ENCODE results near the gene S1PR3. TPM values are rescaled to one million over a fixed set of nuclear protein-coding genes. Genes with fewer than 3 reads are reported as not detected.

The S1PR3 gene
- total and polyA plus RNA-seq, 2 donors (not counting 3 experiments of a cell fraction or from before 2014, with no cell fraction given) = 12.5 to 25.8 TPM

DNA sequence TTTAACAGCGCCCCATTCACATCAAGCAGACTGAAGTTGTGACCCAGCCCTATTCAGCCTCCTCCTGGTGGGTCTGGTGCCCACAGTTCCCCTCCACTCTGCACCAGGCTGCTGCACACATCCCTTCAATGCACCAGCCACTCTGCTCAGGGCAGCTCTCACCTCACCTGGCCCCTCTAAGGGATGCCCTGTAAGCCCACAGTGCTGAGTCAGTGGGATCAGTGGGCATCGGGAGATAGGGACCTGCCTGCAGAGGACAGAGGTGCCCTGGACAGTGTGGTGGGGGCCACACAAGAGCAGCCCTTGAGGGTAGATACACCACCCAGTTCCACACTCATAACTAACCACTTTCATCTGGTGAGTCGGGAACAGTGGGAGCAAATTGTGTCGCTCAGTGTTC, 38.3 kb upstream of the S1PR3 start:
- Histone ChIP-seq H3K4me2 (ENCODE audit: insufficient read depth, low read length) (no peak overlapping the region), H4K20me1 (replicated peaks; ENCODE audit: control insufficient read depth, extremely low read depth, insufficient read depth, low read length) (no peaks in the 10 kb centered on the region), H3K36me3 (ENCODE audit: control insufficient read depth in 2 of 2, extremely low read depth in 1 of 2, insufficient read depth in 2 of 2, low read length in 2 of 2) (no peaks in the 10 kb centered on the region), H3K9me3 (replicated peaks; ENCODE audit: control insufficient read depth, insufficient read depth, low read length) (no peaks in the 10 kb centered on the region), H3K4me3 (replicated peaks in 1 of 3; ENCODE audit: insufficient read depth in 1 of 3, low read depth in 1 of 3, low read length in 3 of 3) (no peak overlapping the region), H3K4me1 (ENCODE audit: control insufficient read depth, extremely low read depth, insufficient read depth, low read length) (no peaks in the 10 kb centered on the region), H3K27me3 (ENCODE audit: control insufficient read depth in 2 of 2, insufficient read depth in 2 of 2, low read length in 2 of 2) (peaks cover 0 to 4% of the 10 kb centered on the region in 2 experiments), H3K9me1 (replicated peaks; ENCODE audit: control insufficient read depth, extremely low read depth, insufficient read depth, low read length) (no peaks in the 10 kb centered on the region), H3K79me2 (ENCODE audit: control insufficient read depth, insufficient read depth, low read length) (no peaks in the 10 kb centered on the region), H2AFZ (ENCODE audit: low read depth, low read length) (no peak overlapping the region), H3K27ac (ENCODE audit: insufficient read depth, low read depth, low read length) (no peak overlapping the region), H3K9ac (replicated peaks; ENCODE audit: extremely low read depth, insufficient read depth, low read length) (no peak overlapping the region)
- intact Hi-C loops (cut with micrococcal nuclease) (no loop called here), dilution Hi-C loops (cut with MboI; ENCODE audit: extremely low pct_ligation_motif_present, low sequenced_read_pairs) (no loop called here)
- FAIRE-seq = no peak
- BruUV-seq (replicated peaks) = no TSS peak
- CTCF ChIA-PET = interaction anchor here (1.2 to 1.5 kb wide), 2 partner anchors 38 to 171 kb away, joined by 3 to 6 read pairs; partner anchors contain the start of gene S1PR3
- no peak for TF ChIP-seq JUN (IDR thresholded peaks at IDR 0.05; ENCODE audit: borderline replicate concordance, insufficient read depth, insufficient read length, low read depth)
- TF ChIP-seq POLR2A (IDR thresholded peaks at IDR 0.05; ENCODE audit: low read depth, low read length) = no peak
- TF ChIP-seq EZH2 (IDR thresholded peaks at IDR 0.05; ENCODE audit: borderline replicate concordance, low read depth, low read length, severe bottlenecking) = no peak
- TF ChIP-seq, protein P1, sequence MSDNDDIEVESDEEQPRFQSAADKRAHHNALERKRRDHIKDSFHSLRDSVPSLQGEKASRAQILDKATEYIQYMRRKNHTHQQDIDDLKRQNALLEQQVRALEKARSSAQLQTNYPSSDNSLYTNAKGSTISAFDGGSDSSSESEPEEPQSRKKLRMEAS (IDR thresholded peaks at IDR 0.05; ENCODE audit: insufficient read depth, insufficient read length) = no peak
- TF ChIP-seq, protein P2, sequence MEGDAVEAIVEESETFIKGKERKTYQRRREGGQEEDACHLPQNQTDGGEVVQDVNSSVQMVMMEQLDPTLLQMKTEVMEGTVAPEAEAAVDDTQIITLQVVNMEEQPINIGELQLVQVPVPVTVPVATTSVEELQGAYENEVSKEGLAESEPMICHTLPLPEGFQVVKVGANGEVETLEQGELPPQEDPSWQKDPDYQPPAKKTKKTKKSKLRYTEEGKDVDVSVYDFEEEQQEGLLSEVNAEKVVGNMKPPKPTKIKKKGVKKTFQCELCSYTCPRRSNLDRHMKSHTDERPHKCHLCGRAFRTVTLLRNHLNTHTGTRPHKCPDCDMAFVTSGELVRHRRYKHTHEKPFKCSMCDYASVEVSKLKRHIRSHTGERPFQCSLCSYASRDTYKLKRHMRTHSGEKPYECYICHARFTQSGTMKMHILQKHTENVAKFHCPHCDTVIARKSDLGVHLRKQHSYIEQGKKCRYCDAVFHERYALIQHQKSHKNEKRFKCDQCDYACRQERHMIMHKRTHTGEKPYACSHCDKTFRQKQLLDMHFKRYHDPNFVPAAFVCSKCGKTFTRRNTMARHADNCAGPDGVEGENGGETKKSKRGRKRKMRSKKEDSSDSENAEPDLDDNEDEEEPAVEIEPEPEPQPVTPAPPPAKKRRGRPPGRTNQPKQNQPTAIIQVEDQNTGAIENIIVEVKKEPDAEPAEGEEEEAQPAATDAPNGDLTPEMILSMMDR (IDR thresholded peaks at IDR 0.05; ENCODE audit: extremely low read depth in 1 of 2, insufficient read depth in 1 of 2, low read depth in 1 of 2, low read length in 2 of 2) = no peak
- no peak for TF ChIP-seq GATA2 (IDR thresholded peaks at IDR 0.05; ENCODE audit: insufficient read depth, insufficient read length, low read depth, low read length)
- DNase-seq (ENCODE audit: low read depth, low spot score) = no peak
- POLR2A ChIA-PET = no interaction called here

Data from endothelial cell of umbilical vein (primary cell).